Thoracic aorta (tissue), 2 donors: Measurements from ENCODE around the gene PHOX2A. TPM values are rescaled to one million over a fixed set of nuclear protein-coding genes. Genes with fewer than 3 reads are reported as not detected.

Experiments used
- ATAC-seq: fragments of 150-250 bp; one replicate; pipeline ENCODE4 v1.8.0; 2017; ENCODE audit warnings: low read depth; ENCODE audit not compliant: insufficient number of reproducible peaks, low FRiP score
- DNase-seq: peaks from one replicate; pipeline ENCODE4 v3.0.0-alpha.2; 2020; ENCODE audit warnings: low spot score
- H3K27ac ChIP-seq, 2 donors: fragments of 200-600 bp; sonication (generic); 1 replicate in 1 of 2; 2 replicates in 1 of 2; pipeline ENCODE4 v1.5.1; 2016; ENCODE audit warnings: mild to moderate bottlenecking in 2 of 2, moderate library complexity in 2 of 2
- H3K27me3 ChIP-seq: fragments of 200-600 bp; sonication (generic); replicated peaks from 2 replicates; pipeline ENCODE4 v1.6.0; 2016; ENCODE audit warnings: mild to moderate bottlenecking; ENCODE audit not compliant: insufficient read depth
- H3K36me3 ChIP-seq: fragments of 200-600 bp; sonication (generic); one replicate; pipeline ENCODE4 v1.5.1; 2016
- H3K4me1 ChIP-seq, 2 donors: fragments of 200-600 bp; sonication (generic); 1 replicate in 1 of 2; 2 replicates in 1 of 2; pipeline versions ENCODE4 v1.5.1 to v1.6.0; 2016; ENCODE audit warnings: low read depth in 2 of 2, mild to moderate bottlenecking in 1 of 2; ENCODE audit not compliant: control insufficient read depth in 1 of 2
- H3K4me3 ChIP-seq: fragments of 200-600 bp; sonication (generic); 2 replicates; pipeline ENCODE4 v1.5.1; 2016; ENCODE audit warnings: mild to moderate bottlenecking
- H3K9me3 ChIP-seq: fragments of 200-600 bp; sonication (generic); 2 replicates; pipeline ENCODE4 v1.5.1; 2016
- total RNA-seq, 2 donors: library from RNA; depleted of rRNA; stranded (reverse); fragments of >200 nt; gene quantifications; one replicate each; pipeline versions ENCODE4 v1.1.0 to v1.2.3, GENCODE V29; 2016
- TF ChIP-seq, protein P1 (sequence below): fragments of 200-600 bp; sonication (generic); IDR thresholded peaks from one replicate; pipeline ENCODE4 v1.5.1; 2019; ENCODE audit warnings: antibody characterized with exemption

The PHOX2A gene
- total RNA-seq, 2 donors from 2014 or later: not detected

DNA sequence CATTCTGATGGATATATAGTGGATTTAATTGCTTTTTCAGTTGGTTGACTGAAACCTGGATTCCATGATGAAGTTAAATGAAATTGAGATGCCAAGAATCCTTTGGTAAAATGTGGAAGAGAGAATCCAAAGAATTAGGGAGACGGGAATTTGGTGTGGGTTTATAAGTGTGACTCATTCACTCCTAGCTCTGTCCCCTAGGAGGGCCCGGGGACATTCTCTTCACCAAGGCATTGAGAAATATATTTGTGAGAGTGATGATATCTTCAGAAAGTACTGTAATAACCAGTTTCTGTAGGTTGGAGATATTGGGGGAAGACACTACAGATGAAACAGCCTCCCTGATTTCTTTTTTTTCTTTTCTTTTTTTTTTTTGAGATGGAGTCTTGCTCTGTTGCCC is 13.6 kb upstream of the PHOX2A start:
- Histone ChIP-seq H3K4me1 (no peaks in the 10 kb centered on the region), H3K27ac (no peak overlapping the region), H3K9me3 (no peaks in the 10 kb centered on the region), H3K27me3 (no peaks in the 10 kb centered on the region), H3K36me3 (no peaks in the 10 kb centered on the region), H3K4me3 (no peak overlapping the region)
- TF ChIP-seq, protein P1, sequence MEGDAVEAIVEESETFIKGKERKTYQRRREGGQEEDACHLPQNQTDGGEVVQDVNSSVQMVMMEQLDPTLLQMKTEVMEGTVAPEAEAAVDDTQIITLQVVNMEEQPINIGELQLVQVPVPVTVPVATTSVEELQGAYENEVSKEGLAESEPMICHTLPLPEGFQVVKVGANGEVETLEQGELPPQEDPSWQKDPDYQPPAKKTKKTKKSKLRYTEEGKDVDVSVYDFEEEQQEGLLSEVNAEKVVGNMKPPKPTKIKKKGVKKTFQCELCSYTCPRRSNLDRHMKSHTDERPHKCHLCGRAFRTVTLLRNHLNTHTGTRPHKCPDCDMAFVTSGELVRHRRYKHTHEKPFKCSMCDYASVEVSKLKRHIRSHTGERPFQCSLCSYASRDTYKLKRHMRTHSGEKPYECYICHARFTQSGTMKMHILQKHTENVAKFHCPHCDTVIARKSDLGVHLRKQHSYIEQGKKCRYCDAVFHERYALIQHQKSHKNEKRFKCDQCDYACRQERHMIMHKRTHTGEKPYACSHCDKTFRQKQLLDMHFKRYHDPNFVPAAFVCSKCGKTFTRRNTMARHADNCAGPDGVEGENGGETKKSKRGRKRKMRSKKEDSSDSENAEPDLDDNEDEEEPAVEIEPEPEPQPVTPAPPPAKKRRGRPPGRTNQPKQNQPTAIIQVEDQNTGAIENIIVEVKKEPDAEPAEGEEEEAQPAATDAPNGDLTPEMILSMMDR: no peak
- ATAC-seq (no peak), DNase-seq (no peak)

DNA sequence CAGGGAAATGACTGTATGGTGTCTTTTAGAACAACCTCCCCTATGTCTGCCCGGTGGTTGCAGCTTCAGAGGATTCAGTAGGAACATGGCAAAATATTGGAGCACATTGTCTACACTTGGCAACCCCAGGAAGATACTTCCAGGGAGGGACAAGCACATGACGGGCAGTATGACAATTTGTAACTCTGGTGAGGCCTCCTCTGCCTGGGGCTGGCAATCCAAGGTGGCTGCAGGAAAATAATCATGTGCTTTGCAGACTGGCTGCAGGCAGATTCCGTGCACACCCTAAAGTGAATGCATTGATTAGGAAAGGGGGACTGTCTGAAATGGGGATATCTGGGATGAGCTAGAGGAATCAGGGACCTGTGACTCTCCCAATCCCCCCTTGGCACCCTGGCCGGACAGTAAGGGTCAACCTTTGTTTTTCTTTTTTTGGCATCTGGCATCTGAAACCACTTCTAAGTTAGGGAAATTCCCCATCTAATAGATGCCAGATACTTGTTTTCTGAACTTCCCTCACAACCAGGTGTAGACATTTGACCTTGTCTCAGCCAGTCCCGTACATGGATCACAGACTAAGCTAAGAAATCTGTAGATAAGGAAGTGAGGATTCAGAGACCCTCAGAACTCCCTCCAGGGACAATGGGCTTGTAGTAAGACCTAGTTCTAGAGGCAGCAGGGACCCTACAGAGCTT is 10.5 kb upstream of the PHOX2A start:
- ATAC-seq: no peak
- DNase-seq: no peak
- Histone ChIP-seq H3K27ac (no peak overlapping the region), H3K4me3 (no peak overlapping the region), H3K9me3 (no peaks in the 10 kb centered on the region), H3K36me3 (no peaks in the 10 kb centered on the region), H3K27me3 (no peaks in the 10 kb centered on the region), H3K4me1 (no peaks in the 10 kb centered on the region)
- TF ChIP-seq, protein P1: no peak

DNA sequence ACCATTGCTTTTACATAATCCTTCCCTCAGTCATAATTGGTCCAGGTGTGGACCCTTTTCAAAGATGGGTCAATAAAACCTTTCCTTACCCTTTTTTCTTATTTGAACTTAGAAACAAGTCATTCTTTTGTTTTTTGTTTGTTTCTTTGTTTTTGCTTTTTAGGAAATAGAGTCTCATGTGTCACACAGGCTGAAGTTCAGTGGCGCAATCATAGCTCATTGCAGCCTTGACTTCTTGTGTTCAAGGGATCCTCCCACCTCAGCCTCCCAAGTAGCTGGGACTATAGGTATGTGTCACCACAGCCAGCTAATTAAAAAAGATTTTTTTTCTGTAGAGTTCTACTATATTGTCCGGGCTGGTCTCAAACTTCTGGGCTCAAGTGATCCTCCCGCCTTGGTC is 9.4 kb upstream of the PHOX2A start:
- H3K9me3 ChIP-seq: no peaks in the 10 kb centered on the region
- no peak overlapping the region for H3K27ac ChIP-seq
- TF ChIP-seq, protein P1: no peak
- DNase-seq: no peak
- H3K36me3 ChIP-seq: no peaks in the 10 kb centered on the region
- H3K4me1 ChIP-seq: no peaks in the 10 kb centered on the region
- ATAC-seq: no peak
- no peak overlapping the region for H3K4me3 ChIP-seq
- no peaks in the 10 kb centered on the region for H3K27me3 ChIP-seq

DNA sequence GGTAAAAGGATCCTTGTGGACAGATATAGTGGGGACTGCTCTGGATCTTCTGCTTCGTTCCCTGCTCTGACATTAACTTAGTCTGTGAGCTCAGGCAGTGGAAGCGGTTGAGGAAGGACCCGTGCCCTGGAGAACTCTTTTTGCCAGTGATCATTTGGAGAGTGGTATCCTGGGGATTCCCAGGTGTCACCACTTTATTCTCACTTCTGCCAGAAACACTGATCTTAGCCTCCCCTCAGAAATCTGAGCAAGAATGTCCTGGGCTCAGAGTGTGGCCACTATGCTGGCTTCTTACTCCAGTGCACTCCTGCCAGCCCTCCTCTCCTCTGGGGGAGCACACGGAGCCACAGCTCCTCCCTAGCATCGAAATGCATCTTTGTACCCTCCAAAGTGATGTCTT is 7.6 kb upstream of the PHOX2A start:
- no peak for DNase-seq
- H3K4me1 ChIP-seq: no peaks in the 10 kb centered on the region
- no peak for ATAC-seq
- no peaks in the 10 kb centered on the region for H3K36me3 ChIP-seq
- no peak overlapping the region for H3K4me3 ChIP-seq
- H3K27me3 ChIP-seq: no peaks in the 10 kb centered on the region
- TF ChIP-seq, protein P1: no peak
- H3K27ac ChIP-seq: no peak overlapping the region
- H3K9me3 ChIP-seq: no peaks in the 10 kb centered on the region

DNA sequence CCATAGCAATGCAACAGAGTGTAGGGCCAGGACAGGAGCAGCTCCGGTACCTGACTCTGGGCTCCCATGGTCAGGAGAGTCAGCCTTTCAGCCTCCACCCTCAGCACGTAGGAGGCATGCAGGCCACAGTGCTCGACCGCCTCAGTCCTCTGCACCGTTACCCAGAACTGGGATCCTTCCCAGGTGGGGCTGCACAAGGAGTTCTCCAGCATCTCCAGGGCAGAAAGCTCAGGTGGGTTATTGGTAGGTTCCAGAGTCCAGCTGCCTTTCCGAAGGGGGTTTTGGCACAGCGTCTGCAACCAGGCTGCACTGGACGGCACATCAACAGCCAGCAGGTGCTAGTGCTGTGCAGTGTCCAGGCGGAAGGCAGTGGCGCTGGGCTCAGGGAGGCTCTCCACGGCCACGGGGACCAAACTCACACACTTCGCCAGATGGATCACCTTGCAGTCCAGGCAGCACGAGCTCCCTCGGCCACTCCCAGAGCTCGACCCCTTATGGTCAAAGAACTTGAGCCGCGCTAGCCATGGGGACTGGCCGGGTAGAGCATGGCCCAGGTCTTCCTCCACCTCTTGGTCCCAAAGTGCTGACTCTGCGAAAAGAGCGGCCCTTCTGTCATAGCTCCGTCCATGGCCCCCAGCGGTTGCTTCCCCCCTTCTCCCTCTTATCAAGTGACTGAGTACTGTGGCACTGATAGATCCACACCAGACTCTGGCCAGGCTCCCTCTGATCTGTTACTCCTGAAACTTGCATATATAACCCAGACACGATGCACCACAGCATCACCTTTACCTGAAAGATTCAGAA is 6.9 kb upstream of the PHOX2A start:
- H3K27ac ChIP-seq: no peak overlapping the region
- peaks cover 7% of the 10 kb centered on the region for H3K27me3 ChIP-seq
- no peaks in the 10 kb centered on the region for H3K9me3 ChIP-seq
- ATAC-seq (no peak), DNase-seq (no peak)
- H3K4me1 ChIP-seq: no peaks in the 10 kb centered on the region
- H3K36me3 ChIP-seq: no peaks in the 10 kb centered on the region
- no peak overlapping the region for H3K4me3 ChIP-seq
- TF ChIP-seq, protein P1: no peak
